ENCODE results near the gene GGA1. TPM values are rescaled to one million over a fixed set of nuclear protein-coding genes. Genes with fewer than 3 reads are reported as not detected.
A peak's percentile ranks its signal among the peaks of the same experiment; 100 is the strongest.

GGA1 gene
- total RNA-seq, 1 donor from 2014 or later = 88.6 TPM

DNA sequence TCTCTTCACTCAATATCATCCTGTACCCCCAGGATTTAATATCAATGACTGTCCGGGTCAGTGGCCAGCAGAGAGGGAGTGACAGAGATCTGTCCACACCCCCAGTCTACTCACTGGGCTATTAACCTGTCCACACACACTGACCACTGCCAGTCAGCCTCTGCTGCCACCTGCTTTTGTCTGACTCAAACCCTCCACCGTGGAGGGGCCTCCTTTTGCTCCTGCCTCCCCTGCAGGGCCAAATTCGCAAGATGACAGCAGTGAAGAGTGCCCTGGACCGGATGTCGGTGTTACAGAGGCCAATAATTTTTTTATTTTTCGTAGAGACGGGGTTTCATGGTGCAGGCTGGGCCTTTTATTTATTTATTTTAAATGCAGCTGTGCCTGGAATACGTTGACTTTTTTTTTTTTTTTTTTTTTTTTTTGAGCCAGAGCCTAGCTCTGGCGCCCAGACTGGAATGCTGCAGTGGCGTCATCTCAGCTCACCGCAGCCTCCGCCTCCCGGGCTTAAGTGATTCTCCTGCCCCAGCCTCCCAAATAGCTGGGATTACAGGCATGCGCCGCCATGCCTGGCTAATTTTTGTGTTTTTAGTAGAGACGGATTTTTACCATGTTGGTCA is 55.0 kb downstream of the GGA1 start:
- peaks cover 47% of the 10 kb centered on the region for H3K4me1 Mint-ChIP-seq
- H3K27me3 Mint-ChIP-seq (ENCODE audit: low read depth) = no peaks in the 10 kb centered on the region
- no peak for DNase-seq (ENCODE audit: low read depth, low spot score)
- H3K4me3 Mint-ChIP-seq = no peak overlapping the region
- H3K27ac Mint-ChIP-seq (ENCODE audit: unreplicated experiment) = peak overlapping the region; percentile 35
- TF ChIP-seq, protein P1, sequence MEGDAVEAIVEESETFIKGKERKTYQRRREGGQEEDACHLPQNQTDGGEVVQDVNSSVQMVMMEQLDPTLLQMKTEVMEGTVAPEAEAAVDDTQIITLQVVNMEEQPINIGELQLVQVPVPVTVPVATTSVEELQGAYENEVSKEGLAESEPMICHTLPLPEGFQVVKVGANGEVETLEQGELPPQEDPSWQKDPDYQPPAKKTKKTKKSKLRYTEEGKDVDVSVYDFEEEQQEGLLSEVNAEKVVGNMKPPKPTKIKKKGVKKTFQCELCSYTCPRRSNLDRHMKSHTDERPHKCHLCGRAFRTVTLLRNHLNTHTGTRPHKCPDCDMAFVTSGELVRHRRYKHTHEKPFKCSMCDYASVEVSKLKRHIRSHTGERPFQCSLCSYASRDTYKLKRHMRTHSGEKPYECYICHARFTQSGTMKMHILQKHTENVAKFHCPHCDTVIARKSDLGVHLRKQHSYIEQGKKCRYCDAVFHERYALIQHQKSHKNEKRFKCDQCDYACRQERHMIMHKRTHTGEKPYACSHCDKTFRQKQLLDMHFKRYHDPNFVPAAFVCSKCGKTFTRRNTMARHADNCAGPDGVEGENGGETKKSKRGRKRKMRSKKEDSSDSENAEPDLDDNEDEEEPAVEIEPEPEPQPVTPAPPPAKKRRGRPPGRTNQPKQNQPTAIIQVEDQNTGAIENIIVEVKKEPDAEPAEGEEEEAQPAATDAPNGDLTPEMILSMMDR (conservative IDR thresholded peaks at IDR 0.05) = no peak
- no peaks in the 10 kb centered on the region for H3K9me3 Mint-ChIP-seq
- peaks cover 9% of the 10 kb centered on the region for H3K36me3 Mint-ChIP-seq (ENCODE audit: low read depth)

DNA sequence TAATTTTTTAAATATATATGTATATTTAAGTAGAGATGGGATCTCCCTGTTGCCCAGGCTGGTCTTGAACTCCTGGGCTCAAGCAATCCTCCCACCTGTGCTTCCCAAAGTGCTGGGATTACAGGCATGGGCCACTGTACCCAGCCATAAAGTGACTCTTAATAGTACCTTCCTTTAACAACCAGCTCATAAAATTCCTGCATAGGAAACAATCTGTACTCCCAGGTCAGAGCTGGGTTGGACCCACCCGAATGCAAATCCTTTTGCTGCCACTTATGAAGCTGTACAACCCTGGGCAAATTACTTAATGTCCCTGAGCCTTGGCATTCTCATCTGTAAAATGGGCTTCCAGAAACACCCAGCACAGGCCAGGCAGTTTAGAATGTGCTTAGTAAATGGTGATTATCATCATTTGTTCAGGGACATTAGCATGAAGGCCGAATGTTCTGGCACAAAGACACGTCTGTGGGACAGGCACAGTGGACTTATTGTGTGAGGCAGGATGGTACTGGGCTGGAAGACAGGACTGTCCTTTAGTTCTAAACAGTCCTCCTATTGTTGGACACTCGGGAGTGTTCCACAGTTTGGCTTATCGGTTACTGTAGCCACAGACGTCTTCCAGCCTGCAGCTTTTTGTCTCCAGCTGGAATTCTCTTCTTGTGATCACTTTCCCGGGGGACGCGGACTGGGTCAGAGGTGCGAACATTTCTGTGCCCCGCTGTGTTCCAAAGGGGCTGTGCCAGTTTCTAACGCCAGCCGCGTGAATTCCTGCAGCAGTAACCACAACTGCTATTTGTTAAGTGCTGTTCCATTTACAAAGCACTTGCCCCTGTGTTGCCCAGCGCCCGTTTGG is 55.8 kb downstream of the GGA1 start:
- Mint-ChIP-seq H3K4me1 (peaks cover 45% of the 10 kb centered on the region), H3K27ac (ENCODE audit: unreplicated experiment) (no peak overlapping the region), H3K27me3 (ENCODE audit: low read depth) (no peaks in the 10 kb centered on the region), H3K9me3 (no peaks in the 10 kb centered on the region), H3K36me3 (ENCODE audit: low read depth) (peaks cover 9% of the 10 kb centered on the region), H3K4me3 (peak overlapping the region; percentile 80)
- TF ChIP-seq, protein P1 (conservative IDR thresholded peaks at IDR 0.05) = no peak
- DNase-seq (ENCODE audit: low read depth, low spot score) = no peak

DNA sequence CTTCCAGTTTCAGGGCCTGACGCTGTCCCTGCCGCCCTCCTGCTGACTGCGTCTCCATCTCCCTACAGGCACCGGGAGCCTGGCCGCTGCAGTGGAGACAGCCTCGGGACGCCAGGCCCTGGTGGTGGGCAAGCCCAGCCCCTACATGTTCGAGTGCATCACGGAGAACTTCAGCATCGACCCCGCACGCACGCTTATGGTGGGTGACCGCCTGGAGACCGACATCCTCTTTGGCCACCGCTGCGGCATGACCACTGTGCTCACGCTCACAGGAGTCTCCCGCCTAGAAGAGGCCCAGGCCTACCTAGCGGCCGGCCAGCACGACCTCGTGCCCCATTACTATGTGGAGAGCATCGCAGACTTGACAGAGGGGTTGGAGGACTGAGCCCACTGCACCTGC is 56.9 kb downstream of the GGA1 start:
- no peak for DNase-seq (ENCODE audit: low read depth, low spot score)
- TF ChIP-seq, protein P1 (conservative IDR thresholded peaks at IDR 0.05) = no peak
- H3K4me1 Mint-ChIP-seq = peaks cover 35% of the 10 kb centered on the region
- H3K27me3 Mint-ChIP-seq (ENCODE audit: low read depth) = no peaks in the 10 kb centered on the region
- peaks cover 9% of the 10 kb centered on the region for H3K36me3 Mint-ChIP-seq (ENCODE audit: low read depth)
- H3K4me3 Mint-ChIP-seq = no peak overlapping the region
- H3K27ac Mint-ChIP-seq (ENCODE audit: unreplicated experiment) = no peak overlapping the region
- H3K9me3 Mint-ChIP-seq = no peaks in the 10 kb centered on the region

DNA sequence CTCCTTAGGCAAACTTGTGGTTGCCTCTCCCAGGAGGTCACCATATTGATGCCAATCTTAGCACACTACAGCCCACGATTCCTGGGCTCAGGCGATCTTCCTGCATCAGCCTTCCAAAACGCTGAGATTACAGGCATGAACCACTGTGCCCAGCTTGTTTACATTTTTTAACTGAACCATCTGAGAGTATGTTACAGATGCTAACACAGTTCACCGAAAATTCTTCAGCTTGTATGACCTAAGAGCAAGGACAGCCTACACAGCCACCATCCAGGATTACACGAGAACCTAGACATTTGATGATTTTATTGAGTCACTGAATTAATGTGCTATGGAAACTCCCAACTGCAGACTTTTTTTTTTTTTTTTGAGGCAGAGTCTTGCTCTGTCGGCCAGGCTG is 61.0 kb downstream of the GGA1 start:
- H3K27me3 Mint-ChIP-seq (ENCODE audit: low read depth) = no peaks in the 10 kb centered on the region
- H3K36me3 Mint-ChIP-seq (ENCODE audit: low read depth) = peaks cover 6% of the 10 kb centered on the region
- TF ChIP-seq, protein P1 (conservative IDR thresholded peaks at IDR 0.05) = no peak
- DNase-seq (ENCODE audit: low read depth, low spot score) = no peak
- no peaks in the 10 kb centered on the region for H3K9me3 Mint-ChIP-seq
- no peak overlapping the region for H3K27ac Mint-ChIP-seq (ENCODE audit: unreplicated experiment)
- H3K4me1 Mint-ChIP-seq = peaks cover 12% of the 10 kb centered on the region
- H3K4me3 Mint-ChIP-seq = peak overlapping the region; percentile 34

DNA sequence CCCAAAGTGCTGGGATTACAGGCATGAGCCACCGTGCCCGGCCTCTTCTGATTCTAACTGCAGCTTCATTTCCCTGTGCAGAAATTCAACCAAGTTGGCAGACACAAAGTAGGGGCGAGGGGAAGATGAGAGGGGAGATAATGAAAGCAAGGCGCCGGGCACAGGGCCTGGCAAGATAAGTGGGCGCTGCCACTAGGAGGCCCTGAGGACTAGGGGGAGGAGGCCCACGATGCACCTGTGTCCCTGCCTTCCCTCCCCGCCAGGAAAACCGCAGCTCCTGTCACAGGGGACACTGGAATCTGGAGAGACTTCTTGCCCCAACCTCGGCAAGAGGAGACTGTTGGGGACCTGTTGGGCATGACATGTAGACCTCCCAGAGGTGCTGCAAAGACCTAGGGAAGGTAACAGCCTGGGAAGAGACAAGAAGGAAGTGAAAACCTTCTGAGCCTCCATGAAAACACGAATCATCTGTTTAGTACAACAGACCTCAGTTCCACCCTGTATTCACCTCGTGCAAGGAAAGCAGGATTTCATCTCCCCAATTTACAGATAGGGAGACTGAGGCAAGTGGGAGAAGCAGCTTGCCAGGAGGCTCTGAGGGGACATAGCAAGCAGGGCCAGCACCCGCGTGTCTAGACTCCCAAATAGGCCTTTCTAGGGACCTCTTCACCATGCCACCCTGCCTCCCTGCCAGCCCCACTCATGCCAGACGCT is 63.7 kb downstream of the GGA1 start:
- no peak for DNase-seq (ENCODE audit: low read depth, low spot score)
- Mint-ChIP-seq H3K4me1 (peaks cover 14% of the 10 kb centered on the region), H3K36me3 (ENCODE audit: low read depth) (no peaks in the 10 kb centered on the region), H3K27me3 (ENCODE audit: low read depth) (peaks cover 4% of the 10 kb centered on the region), H3K9me3 (no peaks in the 10 kb centered on the region), H3K27ac (ENCODE audit: unreplicated experiment) (no peak overlapping the region), H3K4me3 (peak overlapping the region; percentile 20)
- TF ChIP-seq, protein P1 (conservative IDR thresholded peaks at IDR 0.05) = no peak

Data from neural crest cell (in vitro differentiated cells).